Right lobe of liver (tissue), 4 donors: ENCODE results near the gene RDX.

Experiments used
- POLR2A ChIP-seq: fragments of 450-650 bp; IDR thresholded peaks from one replicate; pipeline ENCODE4 v1.6.1; 2017; ENCODE audit warnings: antibody characterized with exemption, mild to moderate bottlenecking
- TF ChIP-seq, protein P1 (sequence below), 4 donors: fragments of 200-600 bp in 3 of 4; fragments of 450-650 bp in 1 of 4; IDR thresholded peaks; one replicate each; pipeline versions ENCODE4 v1.5.1 to v1.8.0; 2016 to 2022; ENCODE audit warnings: antibody characterized with exemption in 4 of 4, mild to moderate bottlenecking in 2 of 4
- donor health status: DM: no; HTN: no; CAD: no.
- donor health status: DM: no; HTN: no; CAD: no.
- donor health status: DM: no; HTN: yes; CAD: no.

DNA sequence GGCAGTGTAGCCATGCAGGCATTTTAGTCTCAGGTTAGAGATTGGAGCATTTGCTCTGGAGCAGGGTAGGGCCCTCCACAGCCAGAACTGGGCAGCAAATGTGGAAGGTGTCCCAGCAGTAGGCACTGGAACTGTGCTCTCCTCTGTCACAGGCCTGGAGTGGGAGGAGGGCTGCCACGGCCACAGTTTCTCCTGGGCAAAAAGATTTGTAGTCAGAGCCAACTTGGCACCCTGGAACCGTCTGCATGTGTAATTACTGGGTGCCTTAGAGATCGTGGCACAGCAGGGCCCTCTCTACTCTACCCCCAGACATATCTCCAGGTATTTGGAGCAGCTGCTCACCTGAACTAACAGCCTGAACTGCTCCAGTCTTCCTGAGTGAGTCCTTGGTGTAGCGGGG is 109.5 kb downstream of the RDX start:
- TF ChIP-seq, protein P1, sequence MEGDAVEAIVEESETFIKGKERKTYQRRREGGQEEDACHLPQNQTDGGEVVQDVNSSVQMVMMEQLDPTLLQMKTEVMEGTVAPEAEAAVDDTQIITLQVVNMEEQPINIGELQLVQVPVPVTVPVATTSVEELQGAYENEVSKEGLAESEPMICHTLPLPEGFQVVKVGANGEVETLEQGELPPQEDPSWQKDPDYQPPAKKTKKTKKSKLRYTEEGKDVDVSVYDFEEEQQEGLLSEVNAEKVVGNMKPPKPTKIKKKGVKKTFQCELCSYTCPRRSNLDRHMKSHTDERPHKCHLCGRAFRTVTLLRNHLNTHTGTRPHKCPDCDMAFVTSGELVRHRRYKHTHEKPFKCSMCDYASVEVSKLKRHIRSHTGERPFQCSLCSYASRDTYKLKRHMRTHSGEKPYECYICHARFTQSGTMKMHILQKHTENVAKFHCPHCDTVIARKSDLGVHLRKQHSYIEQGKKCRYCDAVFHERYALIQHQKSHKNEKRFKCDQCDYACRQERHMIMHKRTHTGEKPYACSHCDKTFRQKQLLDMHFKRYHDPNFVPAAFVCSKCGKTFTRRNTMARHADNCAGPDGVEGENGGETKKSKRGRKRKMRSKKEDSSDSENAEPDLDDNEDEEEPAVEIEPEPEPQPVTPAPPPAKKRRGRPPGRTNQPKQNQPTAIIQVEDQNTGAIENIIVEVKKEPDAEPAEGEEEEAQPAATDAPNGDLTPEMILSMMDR (IDR thresholded peaks at IDR 0.05) = no peak
- TF ChIP-seq POLR2A = no peak
